ENCODE measurements around the gene BNIP2. TPM values are rescaled to one million over a fixed set of nuclear protein-coding genes. Genes with fewer than 3 reads are reported as not detected.

Gene BNIP2
- total RNA-seq, 1 experiment from 2014 or later = 58.1 TPM

GRCh38 chr15:59680346-59680745 lies 8.8 kb downstream of the BNIP2 start:
- intact Hi-C loops (cut with micrococcal nuclease; ENCODE audit: unreplicated experiment) = no loop called here
- DNase-seq (ENCODE audit: low spot score) = no peak
- CTCF ChIA-PET = no interaction called here
- Histone ChIP-seq H3K27ac (ENCODE audit: low read depth, low read length, poor library complexity, severe bottlenecking) (no peak overlapping the region), H3K4me1 (ENCODE audit: insufficient read depth, low read length, poor library complexity, severe bottlenecking) (peaks cover 6% of the 10 kb centered on the region), H3K4me3 (ENCODE audit: low read depth, low read length, poor library complexity, severe bottlenecking) (no peak overlapping the region), H3K9me3 (ENCODE audit: low read depth, low read length, poor library complexity, severe bottlenecking) (no peaks in the 10 kb centered on the region), H3K36me3 (ENCODE audit: insufficient read depth, low read length, poor library complexity, severe bottlenecking) (peaks cover 85% of the 10 kb centered on the region), H3K27me3 (replicated peaks; ENCODE audit: insufficient read depth, low read depth, low read length, poor library complexity) (no peaks in the 10 kb centered on the region)
- no TSS peak for BruUV-seq (replicated peaks)
- no peak for TF ChIP-seq CTCF (conservative IDR thresholded peaks at IDR 0.05; ENCODE audit: low read depth, low read length)
- no peak for TF ChIP-seq EZH2 (IDR thresholded peaks at IDR 0.05; ENCODE audit: borderline replicate concordance, low read depth, low read length, poor library complexity, severe bottlenecking)
- POLR2A ChIA-PET (ENCODE audit: low non-redundant PET) = no interaction called here

GRCh38 chr15:59678620-59679019 lies 10.5 kb downstream of the BNIP2 start:
- Histone ChIP-seq H3K4me1 (ENCODE audit: insufficient read depth, low read length, poor library complexity, severe bottlenecking) (peaks cover 6% of the 10 kb centered on the region), H3K4me3 (ENCODE audit: low read depth, low read length, poor library complexity, severe bottlenecking) (no peak overlapping the region), H3K27me3 (replicated peaks; ENCODE audit: insufficient read depth, low read depth, low read length, poor library complexity) (no peaks in the 10 kb centered on the region), H3K9me3 (ENCODE audit: low read depth, low read length, poor library complexity, severe bottlenecking) (no peaks in the 10 kb centered on the region), H3K36me3 (ENCODE audit: insufficient read depth, low read length, poor library complexity, severe bottlenecking) (peaks cover 75% of the 10 kb centered on the region), H3K27ac (ENCODE audit: low read depth, low read length, poor library complexity, severe bottlenecking) (no peak overlapping the region)
- DNase-seq (ENCODE audit: low spot score) = no peak
- ChIA-PET POLR2A (ENCODE audit: low non-redundant PET) (no interaction called here), CTCF (no interaction called here)
- intact Hi-C loops (cut with micrococcal nuclease; ENCODE audit: unreplicated experiment) = no loop called here
- TF ChIP-seq CTCF (conservative IDR thresholded peaks at IDR 0.05; ENCODE audit: low read depth, low read length) (no peak), EZH2 (IDR thresholded peaks at IDR 0.05; ENCODE audit: borderline replicate concordance, low read depth, low read length, poor library complexity, severe bottlenecking) (no peak)
- BruUV-seq (replicated peaks) = no TSS peak

GRCh38 chr15:59678172-59678571 lies 10.9 kb downstream of the BNIP2 start:
- no TSS peak for BruUV-seq (replicated peaks)
- Histone ChIP-seq H3K9me3 (ENCODE audit: low read depth, low read length, poor library complexity, severe bottlenecking) (no peaks in the 10 kb centered on the region), H3K27ac (ENCODE audit: low read depth, low read length, poor library complexity, severe bottlenecking) (no peak overlapping the region), H3K27me3 (replicated peaks; ENCODE audit: insufficient read depth, low read depth, low read length, poor library complexity) (no peaks in the 10 kb centered on the region), H3K4me3 (ENCODE audit: low read depth, low read length, poor library complexity, severe bottlenecking) (no peak overlapping the region), H3K36me3 (ENCODE audit: insufficient read depth, low read length, poor library complexity, severe bottlenecking) (peaks cover 79% of the 10 kb centered on the region), H3K4me1 (ENCODE audit: insufficient read depth, low read length, poor library complexity, severe bottlenecking) (peaks cover 6% of the 10 kb centered on the region)
- no peak for DNase-seq (ENCODE audit: low spot score)
- intact Hi-C loops (cut with micrococcal nuclease; ENCODE audit: unreplicated experiment) = no loop called here
- TF ChIP-seq EZH2 (IDR thresholded peaks at IDR 0.05; ENCODE audit: borderline replicate concordance, low read depth, low read length, poor library complexity, severe bottlenecking) (no peak), CTCF (conservative IDR thresholded peaks at IDR 0.05; ENCODE audit: low read depth, low read length) (no peak)
- ChIA-PET CTCF (no interaction called here), POLR2A (ENCODE audit: low non-redundant PET) (no interaction called here)

Data from A673 (cell line).